H1 (cell line): ENCODE measurements around the gene HLTF.

Experiments
- CTCF ChIP-seq, 3 experiments: IDR thresholded peaks; 1 replicate in 2 of 3; 2 replicates in 1 of 3; pipeline versions ENCODE4 v1.5.1 to v1.6.1; 2011; ENCODE audit warnings: low read length in 3 of 3, mild to moderate bottlenecking in 3 of 3, inconsistent platforms in 2 of 3, low read depth in 1 of 3, moderate library complexity in 1 of 3; ENCODE audit not compliant: insufficient read depth in 1 of 3; ENCODE audit errors: control extremely low read depth in 1 of 3
- EP300 ChIP-seq, 2 experiments: IDR thresholded peaks; 1 replicate in 1 of 2; 2 replicates in 1 of 2; pipeline ENCODE4 v1.6.1; 2011 to 2012; ENCODE audit warnings: low read depth in 2 of 2, low read length in 2 of 2, mild to moderate bottlenecking in 2 of 2, borderline replicate concordance in 1 of 2, inconsistent platforms in 1 of 2, moderate library complexity in 1 of 2
- EZH2 ChIP-seq: fragments of 200-600 bp; sonication (generic); IDR thresholded peaks from 2 replicates; pipeline ENCODE4 v1.7.1; 2012; ENCODE audit warnings: low read depth, mild to moderate bottlenecking, moderate library complexity, low read length, inconsistent platforms; ENCODE audit not compliant: severe bottlenecking
- GABPA ChIP-seq: IDR thresholded peaks from 2 replicates; pipeline ENCODE4 v1.6.1; 2011; ENCODE audit warnings: mild to moderate bottlenecking, low read length, moderate library complexity, borderline replicate concordance; ENCODE audit not compliant: insufficient read depth
- HDAC6 ChIP-seq: IDR thresholded peaks from one replicate; pipeline ENCODE4 v1.7.1; 2012; ENCODE audit warnings: low read depth, mild to moderate bottlenecking, inconsistent platforms, low read length, moderate library complexity
- KDM5A ChIP-seq: fragments of 200-600 bp; IDR thresholded peaks from 2 replicates; pipeline ENCODE4 v1.7.1; 2012; ENCODE audit warnings: mild to moderate bottlenecking, low read length, inconsistent platforms, mixed read lengths
- POLR2A ChIP-seq, 2 experiments: IDR thresholded peaks; 1 replicate in 1 of 2; 2 replicates in 1 of 2; pipeline ENCODE4 v1.6.1; 2011; ENCODE audit warnings: low read depth in 2 of 2, low read length in 2 of 2, mild to moderate bottlenecking in 2 of 2; ENCODE audit errors: control extremely low read depth in 1 of 2
- SAP30 ChIP-seq: fragments of 300-600 bp; sonication (generic); IDR thresholded peaks from 2 replicates; pipeline ENCODE4 v1.7.1; 2012; ENCODE audit warnings: low read length, moderate library complexity, mild to moderate bottlenecking, inconsistent platforms; ENCODE audit not compliant: insufficient read depth, insufficient replicate concordance
- ZNF274 ChIP-seq: IDR thresholded peaks from 2 replicates; pipeline ENCODE4 v1.7.0; 2012; ENCODE audit warnings: low read length, borderline replicate concordance; ENCODE audit errors: extremely low read depth

- no peak for TF ChIP-seq SAP30
- no peak for TF ChIP-seq HDAC6
- TF ChIP-seq GABPA = no peak
- no peak for TF ChIP-seq CTCF (IDR thresholded peaks at IDR 0.05; ENCODE audit: control extremely low read depth in 1 of 3, insufficient read depth in 1 of 3, low read depth in 1 of 3, low read length in 3 of 3)
- TF ChIP-seq POLR2A (IDR thresholded peaks at IDR 0.05; ENCODE audit: control extremely low read depth in 1 of 2, low read depth in 2 of 2, low read length in 2 of 2) = no peak
- no peak for TF ChIP-seq ZNF274
- TF ChIP-seq KDM5A = no peak
- no peak for TF ChIP-seq EZH2
- no peak for TF ChIP-seq EP300 (IDR thresholded peaks at IDR 0.05; ENCODE audit: borderline replicate concordance in 1 of 2, low read depth in 2 of 2, low read length in 2 of 2)
Observed at GRCh38 chr3:149128821-149129220, 42.5 kb upstream of the HLTF start.
